Suprapubic skin (tissue), 4 donors: Measurements from ENCODE around the gene SYNE1. TPM values are rescaled to one million over a fixed set of nuclear protein-coding genes. Genes with fewer than 3 reads are reported as not detected.
"Not testable (repeated sequence)": the region's sequence is repeated elsewhere in the genome, so short reads cannot be mapped to it uniquely, and the experiment has no call there.

Source experiments
- DNase-seq, 2 donors: peaks; one replicate each; pipeline ENCODE4 v3.0.0-alpha.2; 2019; ENCODE audit warnings: low spot score in 2 of 2
- H3K27ac ChIP-seq: fragments of 200-600 bp; sonication (generic); one replicate; pipeline ENCODE4 v1.5.1; 2019
- H3K27me3 ChIP-seq: fragments of 200-600 bp; sonication (generic); one replicate; pipeline ENCODE4 v1.5.1; 2019
- H3K36me3 ChIP-seq: fragments of 200-600 bp; sonication (generic); one replicate; pipeline ENCODE4 v1.5.1; 2019
- H3K4me1 ChIP-seq: fragments of 200-600 bp; sonication (generic); one replicate; pipeline ENCODE4 v1.5.1; 2019
- H3K4me3 ChIP-seq: fragments of 200-600 bp; sonication (generic); one replicate; pipeline ENCODE4 v1.5.1; 2019; ENCODE audit warnings: mild to moderate bottlenecking
- H3K9me3 ChIP-seq: fragments of 200-600 bp; sonication (generic); one replicate; pipeline ENCODE4 v1.5.1; 2019
- EP300 ChIP-seq: sonication (generic); formaldehyde crosslinking; IDR thresholded peaks from one replicate; pipeline ENCODE4 v1.6.1; 2017; ENCODE audit warnings: antibody characterized with exemption
- POLR2A ChIP-seq, 2 donors: fragments of 450-650 bp; IDR thresholded peaks; one replicate each; pipeline ENCODE4 v1.6.1; 2017; ENCODE audit warnings: antibody characterized with exemption in 2 of 2, mild to moderate bottlenecking in 2 of 2, moderate library complexity in 2 of 2
- POLR2AphosphoS5 ChIP-seq, 3 donors: sonication (generic); formaldehyde crosslinking; IDR thresholded peaks; one replicate each; pipeline ENCODE4 v1.6.1; 2017; ENCODE audit warnings: antibody characterized with exemption in 3 of 3
- WGBS: methylation state at CpG from one replicate; pipeline ENCODE4 v1.1.5; 2018; 5-methylcytosine and 5-hydroxymethylcytosine counted together
- total RNA-seq, 4 donors: library from RNA; depleted of rRNA; stranded (reverse); fragments of >200 nt; gene quantifications; one replicate each; pipeline ENCODE4 v1.1.0, GENCODE V29; 2016
- TF ChIP-seq, protein P1 (sequence below), 2 donors: fragments of 200-600 bp in 1 of 2; fragments of 450-650 bp in 1 of 2; sonication (generic) in 1 of 2; IDR thresholded peaks; one replicate each; pipeline ENCODE4 v1.5.1; 2016 to 2019; ENCODE audit warnings: antibody characterized with exemption in 2 of 2, mild to moderate bottlenecking in 1 of 2, moderate library complexity in 1 of 2

SYNE1 gene
- total RNA-seq, 4 donors from 2014 or later: 105 to 184 (median 132) TPM

DNA sequence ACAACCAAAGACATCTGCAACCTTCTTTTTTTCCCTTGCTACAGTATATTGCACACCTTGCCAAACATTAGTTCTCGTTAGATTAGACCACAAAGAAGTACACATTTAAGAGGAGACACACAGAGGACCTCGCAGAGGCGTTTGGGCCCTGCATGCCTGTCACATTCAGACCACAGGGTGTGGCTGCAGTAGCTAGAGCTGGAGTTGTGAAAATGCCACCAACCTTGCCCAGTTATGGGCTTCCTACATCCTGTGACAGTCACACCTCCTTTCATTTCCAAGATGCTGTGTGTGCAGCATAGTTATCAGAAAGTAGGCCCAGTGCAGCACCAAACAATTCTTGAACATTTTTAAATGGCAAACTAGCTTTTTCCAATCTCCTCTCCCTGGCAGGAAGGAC, 2.4 kb downstream of the SYNE1 start:
- peaks cover 19% of the 10 kb centered on the region for H3K4me1 ChIP-seq
- H3K27ac ChIP-seq: no peak overlapping the region
- no peak for DNase-seq
- no peaks in the 10 kb centered on the region for H3K9me3 ChIP-seq
- H3K4me3 ChIP-seq: no peak overlapping the region
- WGBS: 63% methylated on average over 3 of the region's 3 CpGs
- TF ChIP-seq POLR2A (IDR thresholded peaks at IDR 0.05) (no peak), EP300 (no peak), POLR2AphosphoS5 (IDR thresholded peaks at IDR 0.05) (no peak)
- TF ChIP-seq, protein P1, sequence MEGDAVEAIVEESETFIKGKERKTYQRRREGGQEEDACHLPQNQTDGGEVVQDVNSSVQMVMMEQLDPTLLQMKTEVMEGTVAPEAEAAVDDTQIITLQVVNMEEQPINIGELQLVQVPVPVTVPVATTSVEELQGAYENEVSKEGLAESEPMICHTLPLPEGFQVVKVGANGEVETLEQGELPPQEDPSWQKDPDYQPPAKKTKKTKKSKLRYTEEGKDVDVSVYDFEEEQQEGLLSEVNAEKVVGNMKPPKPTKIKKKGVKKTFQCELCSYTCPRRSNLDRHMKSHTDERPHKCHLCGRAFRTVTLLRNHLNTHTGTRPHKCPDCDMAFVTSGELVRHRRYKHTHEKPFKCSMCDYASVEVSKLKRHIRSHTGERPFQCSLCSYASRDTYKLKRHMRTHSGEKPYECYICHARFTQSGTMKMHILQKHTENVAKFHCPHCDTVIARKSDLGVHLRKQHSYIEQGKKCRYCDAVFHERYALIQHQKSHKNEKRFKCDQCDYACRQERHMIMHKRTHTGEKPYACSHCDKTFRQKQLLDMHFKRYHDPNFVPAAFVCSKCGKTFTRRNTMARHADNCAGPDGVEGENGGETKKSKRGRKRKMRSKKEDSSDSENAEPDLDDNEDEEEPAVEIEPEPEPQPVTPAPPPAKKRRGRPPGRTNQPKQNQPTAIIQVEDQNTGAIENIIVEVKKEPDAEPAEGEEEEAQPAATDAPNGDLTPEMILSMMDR (IDR thresholded peaks at IDR 0.05): no peak
- H3K27me3 ChIP-seq: peaks cover 8% of the 10 kb centered on the region
- no peaks in the 10 kb centered on the region for H3K36me3 ChIP-seq

DNA sequence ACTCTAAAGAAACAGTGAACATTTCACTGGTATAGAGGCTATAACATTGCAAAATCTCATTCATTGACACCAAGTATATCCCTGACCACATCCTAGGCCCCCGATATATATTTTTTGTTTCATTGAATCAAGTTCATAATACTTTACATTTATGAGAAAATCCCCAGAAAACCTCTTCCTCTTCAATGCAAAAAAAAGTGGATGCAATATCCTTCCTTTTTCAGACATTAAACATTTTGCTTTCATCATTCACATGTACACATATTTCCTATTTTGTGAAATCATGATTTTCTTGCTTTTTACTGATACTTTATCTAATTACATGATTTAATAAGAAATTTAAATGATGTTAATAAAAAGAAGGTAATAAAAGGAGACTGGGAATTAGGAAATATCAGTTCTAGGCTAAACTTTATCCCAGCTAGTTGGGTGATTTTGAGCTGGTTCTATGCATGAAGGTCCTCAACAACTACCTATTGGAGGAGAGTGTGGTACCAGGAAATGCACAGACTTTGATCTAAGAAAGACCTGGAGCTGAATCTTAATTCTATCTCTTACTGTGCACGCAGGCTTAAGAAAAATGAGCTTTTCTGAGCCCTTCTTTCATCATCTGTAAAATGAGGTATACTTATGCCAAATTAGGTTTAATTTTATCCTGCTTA, 4.9 kb downstream of the SYNE1 start:
- Histone ChIP-seq H3K36me3 (no peaks in the 10 kb centered on the region), H3K27ac (no peak overlapping the region), H3K27me3 (peaks cover 7% of the 10 kb centered on the region), H3K4me1 (peaks cover 13% of the 10 kb centered on the region), H3K9me3 (no peaks in the 10 kb centered on the region), H3K4me3 (no peak overlapping the region)
- 99% methylated on average over 2 of the region's 2 CpGs for WGBS
- no peak for DNase-seq
- TF ChIP-seq POLR2A (IDR thresholded peaks at IDR 0.05): no peak
- TF ChIP-seq EP300: no peak
- TF ChIP-seq, protein P1 (IDR thresholded peaks at IDR 0.05): no peak
- no peak for TF ChIP-seq POLR2AphosphoS5 (IDR thresholded peaks at IDR 0.05)

DNA sequence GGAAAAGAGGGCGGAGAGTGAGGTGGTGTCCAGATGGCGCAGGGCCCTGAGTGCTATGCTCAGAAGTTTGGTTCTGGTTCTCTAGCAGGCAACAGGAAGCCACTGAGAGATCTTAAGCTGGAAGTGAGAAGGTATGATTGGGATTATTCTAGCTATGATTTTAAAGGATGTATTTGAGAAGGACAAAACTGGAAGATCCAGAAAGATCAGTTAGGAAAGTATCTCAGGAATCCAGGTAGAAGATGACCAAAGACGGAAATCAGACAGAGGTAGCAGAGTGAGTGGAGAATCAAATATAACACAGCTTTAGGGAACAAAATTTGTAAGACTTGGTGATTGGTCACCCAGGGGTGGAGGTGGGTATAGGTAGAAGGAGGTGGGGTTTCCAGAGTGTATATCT, 5.8 kb downstream of the SYNE1 start:
- DNase-seq: no peak
- no peak overlapping the region for H3K4me3 ChIP-seq
- H3K27me3 ChIP-seq: no peaks in the 10 kb centered on the region
- H3K4me1 ChIP-seq: peaks cover 9% of the 10 kb centered on the region
- TF ChIP-seq POLR2AphosphoS5 (IDR thresholded peaks at IDR 0.05): no peak
- TF ChIP-seq, protein P1 (IDR thresholded peaks at IDR 0.05): no peak
- no peak for TF ChIP-seq POLR2A (IDR thresholded peaks at IDR 0.05)
- no peak for TF ChIP-seq EP300
- H3K27ac ChIP-seq: no peak overlapping the region
- H3K9me3 ChIP-seq: no peaks in the 10 kb centered on the region
- 86% methylated on average over 3 of the region's 3 CpGs for WGBS
- H3K36me3 ChIP-seq: no peaks in the 10 kb centered on the region

DNA sequence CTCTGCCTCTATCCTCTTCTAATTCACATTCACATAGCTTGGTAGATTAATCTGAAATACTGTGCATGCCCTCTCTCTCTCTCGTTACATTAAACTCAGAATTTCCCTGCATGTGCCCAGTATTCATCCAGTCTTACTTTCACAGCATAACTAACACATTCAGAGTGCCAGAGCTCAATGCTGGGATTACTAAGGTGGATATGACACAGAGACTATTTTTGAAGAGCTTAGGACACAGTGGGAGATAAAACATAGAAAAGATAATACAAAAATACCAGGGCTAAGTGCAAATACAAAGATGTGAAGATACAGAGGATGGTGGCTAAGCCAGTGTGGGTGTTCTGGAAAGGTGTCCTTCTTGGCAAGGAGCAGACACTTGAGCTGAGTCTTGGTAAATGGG, 6.3 kb downstream of the SYNE1 start:
- WGBS: 75% methylated on average over 1 of the region's 1 CpG
- no peaks in the 10 kb centered on the region for H3K9me3 ChIP-seq
- H3K4me1 ChIP-seq: peaks cover 4% of the 10 kb centered on the region
- DNase-seq: no peak
- H3K4me3 ChIP-seq: no peak overlapping the region
- H3K27me3 ChIP-seq: no peaks in the 10 kb centered on the region
- H3K36me3 ChIP-seq: no peaks in the 10 kb centered on the region
- no peak overlapping the region for H3K27ac ChIP-seq
- no peak for TF ChIP-seq POLR2AphosphoS5 (IDR thresholded peaks at IDR 0.05)
- no peak for TF ChIP-seq POLR2A (IDR thresholded peaks at IDR 0.05)
- TF ChIP-seq, protein P1 (IDR thresholded peaks at IDR 0.05): no peak
- no peak for TF ChIP-seq EP300

DNA sequence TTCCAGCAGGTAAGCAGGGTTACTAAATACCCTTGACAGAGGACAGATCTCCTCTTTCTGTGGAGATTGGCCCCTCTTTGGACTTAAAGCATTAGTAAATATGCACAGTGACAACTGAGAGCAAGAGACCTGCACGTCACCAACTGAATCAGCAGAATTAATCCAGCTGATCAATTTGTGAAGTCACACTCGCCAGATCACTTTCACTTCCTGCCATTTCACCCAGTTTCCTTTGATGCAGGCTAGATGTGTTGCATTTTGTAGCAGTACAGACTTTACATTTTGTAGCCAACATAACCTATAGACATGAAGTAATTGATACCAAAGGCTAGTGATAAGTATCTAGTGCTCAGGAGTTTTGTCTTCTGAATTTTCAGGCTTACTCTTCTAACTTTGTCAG, 11.9 kb downstream of the SYNE1 start:
- 85% methylated on average over 2 of the region's 2 CpGs for WGBS
- TF ChIP-seq, protein P1 (IDR thresholded peaks at IDR 0.05): no peak
- TF ChIP-seq POLR2A (IDR thresholded peaks at IDR 0.05) (no peak), POLR2AphosphoS5 (IDR thresholded peaks at IDR 0.05) (no peak), EP300 (no peak)

DNA sequence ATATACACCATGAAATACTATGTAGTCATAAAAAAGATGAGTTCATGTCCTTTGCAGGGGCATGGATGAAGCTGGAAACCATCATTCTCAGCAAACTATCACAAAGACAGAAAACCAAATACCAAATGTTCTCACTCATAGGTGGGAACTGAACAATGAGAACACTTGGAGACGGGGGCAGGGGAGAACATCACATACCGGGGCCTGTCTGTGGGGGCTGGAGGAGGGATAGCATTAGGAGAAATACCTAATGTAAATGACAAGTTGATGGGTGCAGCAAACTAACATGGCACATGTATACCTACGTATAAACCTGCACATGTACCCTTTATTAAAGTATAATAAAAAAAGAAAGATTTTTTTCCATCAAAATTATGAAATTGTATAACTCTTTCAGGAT, 22.4 kb downstream of the SYNE1 start:
- H3K27ac ChIP-seq, H3K36me3 ChIP-seq: not testable (repeated sequence)

More for the DNA sequence above, 11.9 kb downstream of the SYNE1 start:
- Histone ChIP-seq H3K36me3 (no peaks in the 10 kb centered on the region), H3K4me3 (no peak overlapping the region), H3K4me1 (no peaks in the 10 kb centered on the region), H3K9me3 (no peaks in the 10 kb centered on the region), H3K27me3 (no peaks in the 10 kb centered on the region), H3K27ac (no peak overlapping the region)
- no peak for DNase-seq

More for the DNA sequence above, 22.4 kb downstream of the SYNE1 start:
- H3K4me1 ChIP-seq, DNase-seq, H3K9me3 ChIP-seq, H3K27me3 ChIP-seq, H3K4me3 ChIP-seq: not testable (repeated sequence)
- 91% methylated on average over 3 of the region's 3 CpGs for WGBS
